ENCODE data around the gene SEMA4A. TPM values are rescaled to one million over a fixed set of nuclear protein-coding genes. Genes with fewer than 3 reads are reported as not detected.

The SEMA4A gene
- total RNA-seq (2021; fragmentation: NEBNext Ultra II Directional; extraction: Animal tissue kit (Norgen Biotek cat#: 25700)), result 1 to 10 TPM in 2 of 6 experiments, under 1 TPM in 4; 0.71 to 1.1 (median 0.83) TPM
- long read RNA-seq, result 0 reads

GRCh38 chr1:156153362-156153761 lies at the start of gene SEMA4A:
Gene SEMA4A, plus strand, starts transcription at chr1:156153585. Its CDS starts 994 bp downstream, at chr1:156154579.
- Mint-ChIP-seq H3K4me3 (peak within 1 kb of the TSS; percentile 51), H3K9me3 (no peaks in the 10 kb centered on the region), H3K27ac (peak within 1 kb of the TSS; percentile 10; the same call in 1 of the 2 replicates), H3K4me1 (ENCODE audit: low read depth) (peaks cover 39% of the 10 kb centered on the region), H3K27me3 (ENCODE audit: insufficient read depth) (peaks cover 20% of the 10 kb centered on the region), H3K36me3 (ENCODE audit: low read depth) (no peaks in the 10 kb centered on the region)
- DNase-seq, result no peak
- no peak for TF ChIP-seq CTCF (IDR thresholded peaks at IDR 0.05)

- Mint-ChIP-seq H3K36me3 (ENCODE audit: low read depth) (no peaks in the 10 kb centered on the region), H3K4me3 (peak overlapping the region; percentile 82), H3K4me1 (ENCODE audit: low read depth) (peaks cover 86% of the 10 kb centered on the region), H3K9me3 (no peaks in the 10 kb centered on the region), H3K27me3 (ENCODE audit: insufficient read depth) (peaks cover 5% of the 10 kb centered on the region; the same call in 1 of the 2 replicates), H3K27ac (peak overlapping the region; percentile 99)
- TF ChIP-seq CTCF (IDR thresholded peaks at IDR 0.05), result no peak
- peak; percentile 93 for DNase-seq
Observed at GRCh38 chr1:156104065-156104810, 49.1 kb upstream of the SEMA4A start.

- H3K4me1 Mint-ChIP-seq (ENCODE audit: low read depth), result peaks cover 87% of the 10 kb centered on the region
- peak overlapping the region; percentile 82 for H3K4me3 Mint-ChIP-seq
- DNase-seq, result peak; percentile 73
- peak; percentile 20; the same call in 1 of the 2 replicates for TF ChIP-seq CTCF (IDR thresholded peaks at IDR 0.05)
- no peaks in the 10 kb centered on the region for H3K9me3 Mint-ChIP-seq
- peaks cover 5% of the 10 kb centered on the region; the same call in 1 of the 2 replicates for H3K27me3 Mint-ChIP-seq (ENCODE audit: insufficient read depth)
- H3K27ac Mint-ChIP-seq, result peak overlapping the region; percentile 99
- H3K36me3 Mint-ChIP-seq (ENCODE audit: low read depth), result no peaks in the 10 kb centered on the region
Observed at GRCh38 chr1:156104861-156105832, 48.2 kb upstream of the SEMA4A start.

- peak overlapping the region; percentile 82 for H3K4me3 Mint-ChIP-seq
- peak overlapping the region; percentile 99 for H3K27ac Mint-ChIP-seq
- peaks cover 5% of the 10 kb centered on the region; the same call in 1 of the 2 replicates for H3K27me3 Mint-ChIP-seq (ENCODE audit: insufficient read depth)
- peaks cover 75% of the 10 kb centered on the region for H3K4me1 Mint-ChIP-seq (ENCODE audit: low read depth)
- no peaks in the 10 kb centered on the region for H3K36me3 Mint-ChIP-seq (ENCODE audit: low read depth)
- no peaks in the 10 kb centered on the region for H3K9me3 Mint-ChIP-seq
- TF ChIP-seq CTCF (IDR thresholded peaks at IDR 0.05), result no peak
- DNase-seq, result peak; percentile 49
Observed at GRCh38 chr1:156106624-156107488, 46.5 kb upstream of the SEMA4A start.
